ENCODE measurements around the gene LACTB.

GRCh38 chr15:63160638-63161037 lies 39.0 kb downstream of the LACTB start:
- TF ChIP-seq EZH2 (IDR thresholded peaks at IDR 0.05; ENCODE audit: insufficient read depth, poor library complexity, severe bottlenecking) (no peak), EZH2phosphoT487 (IDR thresholded peaks at IDR 0.05; ENCODE audit: insufficient read depth, low read depth) (no peak)

Measured in GM23248 (cell line).